Duodenal mucosa (tissue), 2 donors: ENCODE data around the gene SAMD14.

Source experiments
- H3K27ac ChIP-seq: one replicate; pipeline ENCODE4 v1.7.0; 2013; ENCODE audit warnings: low read depth, low read length
- H3K27me3 ChIP-seq, 2 donors: one replicate each; pipeline ENCODE4 v1.7.0; 2013; ENCODE audit warnings: low read length in 2 of 2, control low read depth in 1 of 2; ENCODE audit not compliant: insufficient read depth in 2 of 2, control insufficient read depth in 1 of 2
- H3K36me3 ChIP-seq, 2 donors: one replicate each; pipeline ENCODE4 v1.7.0; 2013; ENCODE audit warnings: low read length in 2 of 2, control low read depth in 1 of 2; ENCODE audit not compliant: insufficient read depth in 2 of 2, control insufficient read depth in 1 of 2
- H3K4me1 ChIP-seq, 2 donors: one replicate each; pipeline ENCODE4 v1.7.0; 2013; ENCODE audit warnings: low read length in 2 of 2, control low read depth in 1 of 2; ENCODE audit not compliant: insufficient read depth in 2 of 2, control insufficient read depth in 1 of 2
- H3K4me3 ChIP-seq, 2 donors: one replicate each; pipeline ENCODE4 v1.7.0; 2013; ENCODE audit warnings: low read length in 2 of 2, low read depth in 1 of 2
- H3K9ac ChIP-seq, 2 donors: one replicate each; pipeline ENCODE4 v1.7.0; 2013; ENCODE audit warnings: low read length in 2 of 2, low read depth in 1 of 2
- H3K9me3 ChIP-seq, 2 donors: one replicate each; pipeline ENCODE4 v1.7.0; 2013; ENCODE audit warnings: low read length in 2 of 2, control low read depth in 1 of 2; ENCODE audit not compliant: control insufficient read depth in 1 of 2

Gene SAMD14

GRCh38 chr17:50076221-50076590 lies 53.8 kb downstream of the SAMD14 start:
- Histone ChIP-seq H3K27me3 (no peaks in the 10 kb centered on the region), H3K9me3 (no peaks in the 10 kb centered on the region), H3K27ac (no peak overlapping the region), H3K9ac (no peak overlapping the region), H3K36me3 (peaks cover 58 to 96% of the 10 kb centered on the region in 2 donors), H3K4me1 (peaks cover 7 to 14% of the 10 kb centered on the region in 2 donors), H3K4me3 (no peak overlapping the region)

- Histone ChIP-seq H3K36me3 (peaks cover 59 to 96% of the 10 kb centered on the region in 2 donors), H3K4me3 (no peak overlapping the region), H3K9ac (no peak overlapping the region), H3K4me1 (peaks cover 7 to 13% of the 10 kb centered on the region in 2 donors), H3K27me3 (no peaks in the 10 kb centered on the region), H3K9me3 (no peaks in the 10 kb centered on the region), H3K27ac (no peak overlapping the region)
These were observed 54.4 kb downstream of the SAMD14 start for GRCh38 chr17:50075446-50076032.

- Histone ChIP-seq H3K27ac (no peak overlapping the region), H3K9me3 (no peaks in the 10 kb centered on the region), H3K36me3 (peaks cover 56 to 92% of the 10 kb centered on the region in 2 donors), H3K9ac (no peak overlapping the region), H3K27me3 (no peaks in the 10 kb centered on the region), H3K4me3 (no peak overlapping the region), H3K4me1 (no peaks in the 10 kb centered on the region)
These were observed 55.7 kb downstream of the SAMD14 start for GRCh38 chr17:50074227-50074626.

- no peak overlapping the region for H3K9ac ChIP-seq
- H3K36me3 ChIP-seq: peaks cover 51 to 88% of the 10 kb centered on the region in 2 donors
- H3K27ac ChIP-seq: no peak overlapping the region
These were observed 57.0 kb downstream of the SAMD14 start for GRCh38 chr17:50072925-50073324.

GRCh38 chr17:50072130-50072529 lies 57.8 kb downstream of the SAMD14 start:
- Histone ChIP-seq H3K9ac (no peak overlapping the region), H3K27ac (no peak overlapping the region), H3K36me3 (peaks cover 47 to 86% of the 10 kb centered on the region in 2 donors), H3K27me3 (no peaks in the 10 kb centered on the region), H3K4me3 (no peak overlapping the region), H3K9me3 (no peaks in the 10 kb centered on the region), H3K4me1 (no peaks in the 10 kb centered on the region)

More at GRCh38 chr17:50072925-50073324, 57.0 kb downstream of the SAMD14 start:
- Histone ChIP-seq H3K27me3 (no peaks in the 10 kb centered on the region), H3K9me3 (no peaks in the 10 kb centered on the region), H3K4me3 (no peak overlapping the region), H3K4me1 (no peaks in the 10 kb centered on the region)

- Histone ChIP-seq H3K4me1 (no peaks in the 10 kb centered on the region), H3K27me3 (no peaks in the 10 kb centered on the region), H3K27ac (no peak overlapping the region), H3K9me3 (no peaks in the 10 kb centered on the region), H3K4me3 (no peak overlapping the region), H3K9ac (no peak overlapping the region), H3K36me3 (peaks cover 47 to 86% of the 10 kb centered on the region in 2 donors)
These were observed 58.3 kb downstream of the SAMD14 start for GRCh38 chr17:50071692-50072091.

GRCh38 chr17:50070908-50071680 lies 58.9 kb downstream of the SAMD14 start:
- no peak overlapping the region for H3K4me3 ChIP-seq
- no peak overlapping the region for H3K27ac ChIP-seq
- no peaks in the 10 kb centered on the region for H3K4me1 ChIP-seq
- H3K9ac ChIP-seq: no peak overlapping the region
- H3K27me3 ChIP-seq: no peaks in the 10 kb centered on the region
- H3K36me3 ChIP-seq: peaks cover 47 to 81% of the 10 kb centered on the region in 2 donors
- no peaks in the 10 kb centered on the region for H3K9me3 ChIP-seq

- Histone ChIP-seq H3K9me3 (no peaks in the 10 kb centered on the region), H3K36me3 (peaks cover 27 to 65% of the 10 kb centered on the region in 2 donors), H3K9ac (no peak overlapping the region), H3K4me3 (no peak overlapping the region), H3K27me3 (no peaks in the 10 kb centered on the region), H3K4me1 (peaks cover 10 to 11% of the 10 kb centered on the region in 2 donors), H3K27ac (no peak overlapping the region)
These were observed 62.0 kb downstream of the SAMD14 start for GRCh38 chr17:50067996-50068395.

GRCh38 chr17:50066995-50067394 lies 63.0 kb downstream of the SAMD14 start:
- H3K4me3 ChIP-seq: no peak overlapping the region
- H3K4me1 ChIP-seq: peaks cover 20 to 21% of the 10 kb centered on the region in 2 donors
- no peaks in the 10 kb centered on the region for H3K9me3 ChIP-seq
- no peaks in the 10 kb centered on the region for H3K27me3 ChIP-seq
- H3K27ac ChIP-seq: no peak overlapping the region
- no peak overlapping the region for H3K9ac ChIP-seq
- H3K36me3 ChIP-seq: peaks cover 17 to 56% of the 10 kb centered on the region in 2 donors

- peak overlapping the region; percentile 71 for H3K27ac ChIP-seq
- H3K9ac ChIP-seq: no peak overlapping the region
- H3K36me3 ChIP-seq: peaks cover 12 to 41% of the 10 kb centered on the region in 2 donors
- H3K4me1 ChIP-seq: peaks cover 37 to 38% of the 10 kb centered on the region in 2 donors
- H3K27me3 ChIP-seq: no peaks in the 10 kb centered on the region
- H3K9me3 ChIP-seq: no peaks in the 10 kb centered on the region
- no peak overlapping the region for H3K4me3 ChIP-seq
These were observed 64.9 kb downstream of the SAMD14 start for GRCh38 chr17:50065056-50065455.
